HUES48 (cell line): ENCODE measurements around the gene PTGR2.
A peak's percentile ranks its signal among the peaks of the same experiment; 100 is the strongest.
"Not testable (repeated sequence)": the region's sequence is repeated elsewhere in the genome, so short reads cannot be mapped to it uniquely, and the experiment has no call there.

Source experiments
- H3K27ac ChIP-seq: one replicate; pipeline ENCODE4 v1.7.0; 2013; ENCODE audit warnings: low read depth, low read length, inconsistent platforms
- H3K27me3 ChIP-seq: 2 replicates; pipeline ENCODE4 v1.6.1; 2013; ENCODE audit warnings: mild to moderate bottlenecking, low read length; ENCODE audit not compliant: control insufficient read depth, insufficient read depth
- H3K36me3 ChIP-seq: 2 replicates; pipeline ENCODE4 v1.6.1; 2013; ENCODE audit warnings: low read length; ENCODE audit not compliant: control insufficient read depth, insufficient read depth
- H3K4me1 ChIP-seq: 2 replicates; pipeline ENCODE4 v1.6.1; 2013; ENCODE audit warnings: mild to moderate bottlenecking, low read length; ENCODE audit not compliant: control insufficient read depth, insufficient read depth
- H3K4me3 ChIP-seq: 2 replicates; pipeline ENCODE4 v1.5.1; 2013; ENCODE audit warnings: mild to moderate bottlenecking, low read depth, low read length
- H3K9ac ChIP-seq: 2 replicates; pipeline ENCODE4 v1.6.1; 2013; ENCODE audit warnings: mild to moderate bottlenecking, low read depth, low read length, moderate library complexity
- H3K9me3 ChIP-seq: 2 replicates; pipeline ENCODE4 v1.6.1; 2013; ENCODE audit warnings: low read length; ENCODE audit not compliant: control insufficient read depth, insufficient read depth

The PTGR2 gene

DNA sequence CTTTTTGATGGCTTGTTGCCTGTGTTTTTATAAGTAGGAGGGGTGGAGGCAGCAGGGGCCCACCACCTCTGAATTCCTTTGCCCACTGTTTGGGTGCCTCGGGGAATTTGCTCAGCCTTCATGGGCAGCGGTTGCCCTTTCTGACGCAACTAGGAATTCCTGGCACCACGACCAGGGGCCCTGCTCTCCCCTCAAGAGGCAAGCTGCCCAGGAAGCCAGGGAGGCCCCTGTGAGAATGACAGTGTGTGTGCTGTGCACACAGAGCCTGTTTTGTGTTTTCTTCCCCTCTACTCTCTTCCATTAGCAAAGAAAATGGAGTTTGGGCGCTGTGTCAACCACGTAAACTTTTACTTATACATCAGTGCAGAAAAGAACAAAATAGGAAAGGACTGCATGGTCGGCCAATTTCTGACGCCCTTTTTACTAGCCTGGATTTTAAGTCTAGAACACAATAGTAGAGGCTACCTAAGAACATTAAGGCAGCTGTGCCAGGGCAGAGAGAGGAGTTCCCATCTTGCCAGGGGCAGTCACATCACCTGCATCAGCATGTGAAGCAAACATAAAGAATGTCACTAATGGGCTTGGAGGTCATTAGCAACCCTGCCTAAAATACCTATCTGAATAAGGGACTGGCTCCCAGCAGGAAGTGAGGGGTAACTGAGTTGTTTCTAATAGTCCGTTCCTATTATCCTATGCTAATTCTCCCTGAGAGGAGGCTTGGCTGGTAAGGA is 17.9 kb upstream of the PTGR2 start:
- H3K4me3 ChIP-seq: peak overlapping the region; percentile 10; the same call in 1 of the 2 replicates
- no peaks in the 10 kb centered on the region for H3K36me3 ChIP-seq
- peaks cover 19% of the 10 kb centered on the region for H3K4me1 ChIP-seq
- H3K27me3 ChIP-seq: no peaks in the 10 kb centered on the region
- no peaks in the 10 kb centered on the region for H3K9me3 ChIP-seq
- peak overlapping the region; percentile 65 for H3K27ac ChIP-seq
- H3K9ac ChIP-seq: no peak overlapping the region

DNA sequence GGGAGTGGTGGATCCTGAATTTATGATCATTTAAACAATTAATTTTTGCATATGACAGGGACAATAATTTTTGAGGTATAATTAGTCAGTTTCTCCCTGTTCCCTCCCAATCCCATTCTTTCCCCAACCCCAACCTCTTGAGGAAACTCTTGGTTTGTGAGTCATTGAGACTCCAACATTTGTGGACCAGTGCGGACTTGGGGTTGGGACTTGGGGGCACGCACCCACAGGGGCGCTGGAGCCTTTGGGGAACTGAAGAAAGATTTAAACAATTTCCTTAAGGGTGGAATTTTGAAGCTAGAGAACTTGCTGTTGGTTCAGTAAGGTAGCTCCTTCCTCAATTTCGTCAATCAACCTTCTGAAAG is 17.4 kb upstream of the PTGR2 start:
- Histone ChIP-seq H3K4me1 (peaks cover 19% of the 10 kb centered on the region), H3K36me3 (no peaks in the 10 kb centered on the region), H3K27ac (no peak overlapping the region), H3K27me3 (no peaks in the 10 kb centered on the region), H3K9me3 (no peaks in the 10 kb centered on the region), H3K9ac (no peak overlapping the region), H3K4me3 (no peak overlapping the region; the same call in 1 of the 2 replicates)

DNA sequence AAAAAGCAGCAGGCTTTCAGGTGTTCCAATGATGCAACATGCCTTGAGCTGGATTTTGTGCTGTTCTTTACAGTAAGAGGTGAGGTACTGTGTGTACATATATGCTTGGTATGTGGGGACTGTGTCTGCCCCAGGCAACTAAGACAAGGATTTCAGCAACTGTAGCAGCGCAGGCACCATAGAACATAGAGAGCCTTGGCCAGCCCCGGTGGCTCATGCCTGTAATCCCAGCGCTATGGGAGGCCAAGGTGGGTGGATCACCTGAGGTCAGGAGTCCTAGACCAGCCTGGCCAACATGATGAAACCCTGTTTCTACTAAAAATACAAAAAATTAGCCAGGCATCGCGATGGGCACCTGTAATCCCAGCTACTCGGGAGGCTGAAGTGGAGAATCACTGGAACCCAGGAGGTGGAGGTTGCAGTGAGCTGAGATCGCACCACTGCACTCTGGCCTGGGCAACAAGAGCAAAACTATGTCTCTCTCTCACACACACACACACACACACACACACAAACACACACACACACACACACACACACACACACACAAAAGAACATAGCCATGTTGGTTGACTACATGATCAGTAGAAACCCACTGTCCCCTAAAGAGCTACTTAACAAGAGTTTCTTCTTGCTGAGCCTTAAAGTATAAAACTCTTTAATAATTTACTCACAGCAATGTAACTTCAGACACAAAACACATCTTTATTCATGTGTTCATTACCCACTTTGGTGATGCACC is 13.2 kb upstream of the PTGR2 start:
- not testable (repeated sequence) for H3K27me3 ChIP-seq, H3K4me3 ChIP-seq, H3K36me3 ChIP-seq, H3K9me3 ChIP-seq, H3K9ac ChIP-seq, H3K27ac ChIP-seq
- H3K4me1 ChIP-seq: peaks cover 16% of the 10 kb centered on the region

DNA sequence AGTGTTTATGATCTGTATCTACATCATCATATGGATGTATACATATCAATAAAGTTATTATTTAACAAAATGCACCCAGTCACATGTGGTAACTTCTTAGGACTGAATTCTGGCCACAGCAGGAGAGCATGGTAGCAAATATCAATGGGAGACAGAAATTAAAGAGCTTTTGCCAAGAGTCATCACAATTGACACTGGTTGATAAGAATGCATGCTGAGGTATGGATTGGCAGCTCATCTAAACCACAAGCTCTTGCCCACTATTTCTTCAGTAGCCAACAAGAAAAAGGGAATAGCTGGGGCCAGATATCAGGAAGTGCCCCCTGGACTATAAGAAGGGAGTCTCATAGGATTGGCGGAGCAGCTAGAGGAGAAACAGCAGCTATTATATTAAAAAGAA is 9.4 kb upstream of the PTGR2 start:
- Histone ChIP-seq H3K36me3 (no peaks in the 10 kb centered on the region), H3K4me1 (no peaks in the 10 kb centered on the region), H3K27ac (no peak overlapping the region), H3K9ac (no peak overlapping the region), H3K9me3 (no peaks in the 10 kb centered on the region), H3K4me3 (no peak overlapping the region), H3K27me3 (no peaks in the 10 kb centered on the region)

DNA sequence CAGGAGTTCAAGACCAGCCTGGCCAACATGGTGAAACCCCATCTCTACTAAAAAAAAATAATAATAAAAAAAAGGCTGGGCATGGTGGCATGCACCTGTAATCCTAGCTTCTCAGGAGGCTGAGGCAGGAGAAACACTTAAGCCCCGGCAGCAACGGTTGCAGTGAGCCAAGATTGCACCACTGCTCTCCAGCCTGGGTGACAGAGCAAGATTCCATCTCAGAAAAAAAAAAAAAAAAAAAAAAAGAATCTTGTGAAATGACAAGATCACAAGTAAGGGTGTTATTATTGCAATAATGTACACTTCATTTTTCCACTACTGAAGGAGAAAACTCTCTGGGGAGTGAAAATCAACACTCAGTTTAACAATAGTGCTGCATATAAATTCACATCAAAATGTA is 8.8 kb upstream of the PTGR2 start:
- no peaks in the 10 kb centered on the region for H3K36me3 ChIP-seq

DNA sequence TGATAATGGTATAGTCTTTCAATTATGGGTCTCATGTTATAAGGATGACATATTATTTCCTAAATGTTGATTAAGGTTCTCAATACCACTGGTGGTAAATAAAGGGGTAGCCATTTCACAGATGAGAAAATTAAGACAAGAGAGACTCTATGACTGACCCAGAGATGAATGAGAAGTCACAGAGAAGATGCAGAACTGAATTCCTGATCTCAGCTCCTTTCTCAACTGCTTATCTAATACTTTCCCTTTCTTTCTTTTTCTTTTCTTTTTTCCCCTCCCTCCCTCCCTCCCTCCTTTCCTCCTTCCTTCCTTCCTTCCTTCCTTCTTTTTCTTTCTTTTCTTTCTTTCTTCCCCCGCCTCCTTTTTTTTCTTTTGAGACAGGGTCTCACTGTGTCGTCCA is 8.3 kb upstream of the PTGR2 start:
- Histone ChIP-seq H3K9me3 (no peaks in the 10 kb centered on the region), H3K27ac (no peak overlapping the region), H3K4me3 (no peak overlapping the region), H3K9ac (no peak overlapping the region), H3K4me1 (no peaks in the 10 kb centered on the region), H3K27me3 (no peaks in the 10 kb centered on the region), H3K36me3 (no peaks in the 10 kb centered on the region)

More for the DNA sequence above, 8.8 kb upstream of the PTGR2 start:
- Histone ChIP-seq H3K27me3 (no peaks in the 10 kb centered on the region), H3K4me1 (no peaks in the 10 kb centered on the region), H3K9ac (no peak overlapping the region), H3K4me3 (no peak overlapping the region), H3K27ac (no peak overlapping the region), H3K9me3 (no peaks in the 10 kb centered on the region)

DNA sequence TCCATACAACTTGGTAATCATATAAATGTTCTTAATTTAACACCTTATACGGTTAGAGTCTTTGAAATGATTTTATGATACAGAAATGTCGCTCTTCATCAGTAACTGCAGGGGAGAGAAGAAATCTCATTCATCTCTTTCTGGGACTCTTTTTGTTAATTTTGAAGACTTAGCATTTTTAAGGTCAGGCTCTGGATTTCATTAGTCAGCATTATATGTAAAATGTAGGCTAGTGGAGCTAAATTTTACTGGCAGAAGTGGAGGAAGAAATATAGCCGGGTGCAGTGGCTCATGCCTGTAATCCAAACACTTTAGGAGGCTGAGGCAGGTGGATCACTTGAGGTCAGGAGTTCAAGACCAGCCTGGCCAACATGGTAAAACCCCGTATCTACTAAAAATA is 4.7 kb upstream of the PTGR2 start:
- H3K9ac ChIP-seq: no peak overlapping the region

DNA sequence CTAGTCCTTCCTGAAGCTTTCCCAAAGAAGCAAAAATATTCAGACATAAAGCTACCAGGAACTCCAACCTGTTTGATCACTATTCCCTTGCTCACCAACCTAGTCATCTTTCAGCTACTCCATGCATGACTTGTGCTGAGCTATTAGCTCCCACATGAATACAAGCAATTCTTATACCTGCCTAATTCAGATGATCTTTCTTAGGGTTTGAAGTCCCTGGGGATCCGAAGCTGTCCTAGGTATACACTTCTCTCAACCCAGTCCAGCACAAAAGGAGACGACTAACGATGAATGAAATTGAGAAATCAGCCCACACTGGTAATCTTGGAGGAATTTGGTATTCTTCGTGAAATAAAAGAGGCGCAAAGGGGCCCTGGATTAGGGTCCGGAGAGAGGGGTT is 631 bp upstream of the PTGR2 start:
- peak overlapping the region; percentile 89 for H3K27ac ChIP-seq
- no peaks in the 10 kb centered on the region for H3K9me3 ChIP-seq
- peak overlapping the region; percentile 98 for H3K4me3 ChIP-seq
- peaks cover 3% of the 10 kb centered on the region; the same call in 1 of the 2 replicates for H3K36me3 ChIP-seq
- no peaks in the 10 kb centered on the region for H3K27me3 ChIP-seq
- peaks cover 8% of the 10 kb centered on the region; the same call in 1 of the 2 replicates for H3K4me1 ChIP-seq
- H3K9ac ChIP-seq: peak overlapping the region; percentile 52; the same call in 1 of the 2 replicates

More for the DNA sequence above, 4.7 kb upstream of the PTGR2 start:
- H3K27me3 ChIP-seq: no peaks in the 10 kb centered on the region
- H3K36me3 ChIP-seq: no peaks in the 10 kb centered on the region
- H3K4me1 ChIP-seq: peaks cover 8% of the 10 kb centered on the region; the same call in 1 of the 2 replicates
- no peak overlapping the region for H3K27ac ChIP-seq
- H3K4me3 ChIP-seq: no peak overlapping the region
- no peaks in the 10 kb centered on the region for H3K9me3 ChIP-seq

DNA sequence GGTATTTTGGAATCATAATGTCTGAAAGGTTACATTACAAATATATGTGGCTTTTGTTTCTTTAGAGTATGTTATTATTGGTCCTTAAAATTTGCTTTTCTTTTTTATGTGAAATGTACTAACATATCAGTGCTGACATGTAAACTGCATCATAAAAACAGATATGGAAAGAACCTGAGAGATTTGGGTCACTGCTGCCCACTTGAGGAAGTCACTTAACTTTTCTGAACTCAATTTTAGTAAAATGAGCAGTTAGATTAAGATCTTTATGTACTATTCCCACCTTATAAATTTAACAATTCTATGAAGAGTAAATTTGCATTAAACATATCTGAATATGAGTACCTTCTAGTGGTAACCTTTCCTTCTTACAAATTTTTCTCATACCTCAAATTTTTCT is 7.5 kb downstream of the PTGR2 start:
- Histone ChIP-seq H3K4me1 (no peaks in the 10 kb centered on the region), H3K9ac (no peak overlapping the region), H3K27me3 (no peaks in the 10 kb centered on the region), H3K36me3 (peaks cover 31% of the 10 kb centered on the region), H3K9me3 (no peaks in the 10 kb centered on the region), H3K27ac (no peak overlapping the region), H3K4me3 (no peak overlapping the region)

DNA sequence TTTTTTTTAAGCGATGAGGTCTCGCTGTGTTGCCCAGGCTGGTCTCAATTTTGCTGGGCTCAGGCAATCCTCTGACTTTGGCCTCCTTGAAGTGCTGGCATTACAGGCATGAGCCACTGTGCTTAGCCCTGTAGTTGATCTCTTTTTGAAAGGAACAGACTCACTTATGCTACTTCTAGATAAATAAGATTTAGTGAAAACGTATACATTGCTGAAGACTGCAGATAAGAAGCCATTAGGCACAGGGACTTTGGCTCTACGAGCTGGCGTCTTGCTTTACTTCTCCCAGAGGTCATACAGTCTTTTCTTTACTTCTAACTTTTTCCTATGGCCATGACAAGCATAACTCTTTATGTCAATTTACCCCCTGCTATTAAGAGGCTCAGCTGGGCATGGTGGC is 9.4 kb downstream of the PTGR2 start:
- no peak overlapping the region for H3K27ac ChIP-seq
- no peaks in the 10 kb centered on the region for H3K27me3 ChIP-seq
- no peaks in the 10 kb centered on the region for H3K4me1 ChIP-seq
- H3K9ac ChIP-seq: no peak overlapping the region
- no peaks in the 10 kb centered on the region for H3K9me3 ChIP-seq
- H3K4me3 ChIP-seq: no peak overlapping the region
- H3K36me3 ChIP-seq: peaks cover 43% of the 10 kb centered on the region

DNA sequence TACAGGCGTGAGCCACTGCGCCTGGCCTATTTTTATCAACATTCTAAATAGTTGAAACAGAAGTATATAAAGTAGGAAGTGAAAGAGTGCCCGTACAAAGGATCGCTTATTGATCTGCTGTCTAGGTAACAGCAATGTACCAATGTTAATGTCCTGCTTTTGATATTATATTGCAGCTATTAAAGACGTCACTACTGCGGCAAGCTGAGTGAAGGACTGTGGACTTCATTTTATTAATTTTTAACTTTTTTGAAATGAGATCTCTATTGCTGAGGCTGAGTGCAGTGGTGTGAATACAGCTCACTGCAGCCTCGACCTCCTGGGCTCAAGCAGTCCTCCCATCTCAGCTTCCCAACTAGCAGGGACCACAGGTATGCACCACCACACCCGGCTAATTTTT is 10.8 kb downstream of the PTGR2 start:
- H3K4me1 ChIP-seq: no peaks in the 10 kb centered on the region
- H3K9me3 ChIP-seq: no peaks in the 10 kb centered on the region
- H3K9ac ChIP-seq: no peak overlapping the region
- no peak overlapping the region for H3K4me3 ChIP-seq
- no peaks in the 10 kb centered on the region for H3K27me3 ChIP-seq
- H3K36me3 ChIP-seq: peaks cover 49% of the 10 kb centered on the region
- no peak overlapping the region for H3K27ac ChIP-seq
